HG03097 (cell line): ENCODE results near the gene PCDHGA7.
"Not testable (repeated sequence)": the region's sequence is repeated elsewhere in the genome, so short reads cannot be mapped to it uniquely, and the experiment has no call there.

Experiments used
- ATAC-seq: cut with Tn5 transposase; IDR thresholded peaks from one replicate; pipeline ENCODE4 v1.9.1; 2021; ENCODE audit not compliant: unreplicated experiment, low FRiP score

Gene PCDHGA7

GRCh38 chr5:141366016-141366896 lies 16.3 kb upstream of the PCDHGA7 start:
- no peak for ATAC-seq

GRCh38 chr5:141369994-141370848 lies 12.3 kb upstream of the PCDHGA7 start, which contains the start of gene PCDHGB3:
TSS of gene PCDHGB3 (plus strand) at chr5:141370242. CDS start at chr5:141370395, 153 bp downstream.
- ATAC-seq = peak; percentile 68

GRCh38 chr5:141371572-141372475 lies 10.7 kb upstream of the PCDHGA7 start:
- ATAC-seq = no peak

GRCh38 chr5:141373673-141374317 lies 8.7 kb upstream of the PCDHGA7 start, which contains the start of gene PCDHGA6:
TSS of gene PCDHGA6 (plus strand) at chr5:141373891. CDS start at chr5:141374084, 193 bp downstream.
- ATAC-seq = no peak

GRCh38 chr5:141374627-141375026 lies 7.9 kb upstream of the PCDHGA7 start:
- no peak for ATAC-seq

GRCh38 chr5:141375444-141376155 lies 6.9 kb upstream of the PCDHGA7 start:
- ATAC-seq = not testable (repeated sequence)

- no peak for ATAC-seq
These were observed 803 bp downstream of the PCDHGA7 start for GRCh38 chr5:141383345-141383744.

- no peak for ATAC-seq
These were observed 2.1 kb downstream of the PCDHGA7 start for GRCh38 chr5:141384471-141385267.

GRCh38 chr5:141387557-141388311 lies 5.2 kb downstream of the PCDHGA7 start, which contains the start of gene PCDHGB4:
TSS of gene PCDHGB4 (plus strand) at chr5:141387698. CDS start at chr5:141387885, 187 bp downstream.
- not testable (repeated sequence) for ATAC-seq

- ATAC-seq = no peak
These were observed 6.1 kb downstream of the PCDHGA7 start for GRCh38 chr5:141388661-141389060.

GRCh38 chr5:141389153-141390042 lies 6.9 kb downstream of the PCDHGA7 start:
- no peak for ATAC-seq

- no peak for ATAC-seq
These were observed 10.1 kb downstream of the PCDHGA7 start, which contains the start of gene PCDHGA8 for GRCh38 chr5:141392429-141393198. TSS of gene PCDHGA8 (plus strand) at chr5:141392633. CDS start at chr5:141392814, 181 bp downstream.

- no peak for ATAC-seq
These were observed 10.7 kb downstream of the PCDHGA7 start for GRCh38 chr5:141393267-141393666.

GRCh38 chr5:141394401-141395187 lies 12.1 kb downstream of the PCDHGA7 start:
- not testable (repeated sequence) for ATAC-seq
